Anterior cingulate cortex (tissue), 58 donors: ENCODE data around the gene CRCP.
A peak's percentile ranks its signal among the peaks of the same experiment; 100 is the strongest.
"Not testable (repeated sequence)": the region's sequence is repeated elsewhere in the genome, so short reads cannot be mapped to it uniquely, and the experiment has no call there.

Experiments used
- DNase-seq, 58 donors: peaks; one replicate each; lab custom pipeline; 2025; lab: John Stamatoyannopoulos, UW

The CRCP gene

DNA sequence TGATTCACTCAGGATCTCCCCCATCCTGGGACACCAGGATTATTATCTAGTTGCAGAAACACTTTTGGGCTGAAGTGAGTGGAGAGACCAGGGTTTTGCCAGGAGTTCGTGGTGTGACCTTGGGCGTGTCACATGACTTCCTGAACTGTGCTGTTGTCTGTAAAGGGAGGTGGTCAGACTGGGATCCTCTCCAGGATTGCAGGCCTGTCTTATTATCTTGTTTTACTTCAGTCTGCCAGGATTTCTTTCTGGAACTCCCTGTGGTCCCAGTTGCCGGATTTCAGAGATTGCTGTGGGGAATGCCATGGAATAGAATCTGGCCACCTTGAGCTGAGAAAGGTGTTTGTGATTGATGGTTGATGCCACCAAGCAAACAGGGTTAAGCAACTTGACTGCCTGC, 35.8 kb downstream of the CRCP start:
- peak in 4 of 58 donors; percentile 2 to 16 (median 4) for DNase-seq

DNA sequence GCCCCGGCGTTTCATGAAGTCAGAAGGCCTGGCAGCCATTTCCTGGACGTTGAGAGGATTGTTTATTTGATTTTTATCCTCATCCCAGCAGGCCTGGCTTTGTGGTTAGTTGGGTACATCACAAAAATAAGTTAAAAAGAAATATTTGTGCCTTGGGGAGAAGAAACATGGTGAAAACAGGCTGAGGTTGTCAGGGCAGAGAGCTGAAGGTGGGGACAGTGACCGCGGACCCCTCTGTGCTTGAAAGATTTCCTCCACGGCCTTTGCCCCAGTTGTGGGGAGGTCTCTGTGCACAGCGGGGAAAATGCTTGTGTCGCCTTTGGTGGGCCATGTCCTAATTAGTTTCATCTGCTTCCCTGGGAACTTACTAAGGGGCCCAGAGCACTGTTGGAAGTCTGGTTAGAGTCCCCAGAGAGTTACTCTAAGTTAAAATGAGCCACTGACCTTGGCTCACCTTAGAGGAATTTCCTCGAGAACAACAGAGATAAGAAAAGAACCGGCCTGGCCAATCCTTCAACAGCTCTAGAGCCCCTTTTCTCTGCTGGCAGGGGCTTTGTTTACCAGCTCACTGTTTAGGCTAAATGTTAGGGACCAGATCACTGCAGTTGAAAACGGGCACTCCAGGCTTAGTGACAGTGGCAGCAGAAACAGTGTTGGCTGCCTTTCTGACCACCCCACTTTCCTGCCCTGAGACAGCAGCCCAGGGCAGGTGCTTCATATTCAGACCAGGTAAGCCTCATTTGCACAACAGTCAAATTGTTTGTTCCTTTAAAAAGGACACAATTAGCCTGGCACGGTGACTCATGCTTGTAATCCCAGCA, 37.9 kb downstream of the CRCP start:
- DNase-seq: no peak

DNA sequence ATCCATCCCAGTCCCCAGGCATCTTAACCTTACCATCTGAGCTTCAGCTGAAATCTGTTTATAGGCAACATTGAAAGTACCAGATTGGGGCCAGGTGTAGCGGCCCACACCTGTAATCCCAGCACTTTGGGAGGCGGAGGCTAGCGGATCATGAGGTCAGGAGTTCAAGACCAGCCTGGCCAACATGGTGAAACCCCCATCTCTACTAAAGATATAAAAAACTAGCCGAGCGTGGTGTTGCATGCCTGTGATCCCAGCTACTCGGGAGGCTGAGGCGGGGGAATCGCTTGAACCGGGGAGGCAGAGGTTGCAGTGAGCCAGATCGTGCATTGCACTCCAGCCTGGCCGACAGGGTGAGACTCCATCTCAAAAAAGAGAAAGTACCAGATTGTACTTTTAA, 39.0 kb downstream of the CRCP start:
- DNase-seq: no peak

DNA sequence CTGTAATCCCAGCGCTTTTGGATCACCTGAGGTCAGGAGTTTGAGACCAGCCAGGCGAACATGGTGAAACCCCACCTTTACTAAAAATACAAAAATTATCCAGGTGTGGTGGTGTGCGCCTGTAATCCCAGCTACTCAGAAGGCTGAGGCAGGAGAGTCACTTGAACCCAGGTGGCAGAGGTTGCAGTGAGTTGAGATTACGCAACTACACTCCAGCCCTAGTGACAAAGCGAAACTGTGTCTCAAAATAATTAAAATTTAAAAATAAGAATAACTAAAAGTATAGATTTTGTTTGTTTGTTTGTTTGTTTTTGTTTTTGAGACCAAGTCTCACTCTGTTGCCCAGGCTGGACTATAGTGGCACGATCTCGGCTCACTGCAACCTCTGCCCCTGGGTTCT, 41.4 kb downstream of the CRCP start:
- DNase-seq: not testable (repeated sequence)

DNA sequence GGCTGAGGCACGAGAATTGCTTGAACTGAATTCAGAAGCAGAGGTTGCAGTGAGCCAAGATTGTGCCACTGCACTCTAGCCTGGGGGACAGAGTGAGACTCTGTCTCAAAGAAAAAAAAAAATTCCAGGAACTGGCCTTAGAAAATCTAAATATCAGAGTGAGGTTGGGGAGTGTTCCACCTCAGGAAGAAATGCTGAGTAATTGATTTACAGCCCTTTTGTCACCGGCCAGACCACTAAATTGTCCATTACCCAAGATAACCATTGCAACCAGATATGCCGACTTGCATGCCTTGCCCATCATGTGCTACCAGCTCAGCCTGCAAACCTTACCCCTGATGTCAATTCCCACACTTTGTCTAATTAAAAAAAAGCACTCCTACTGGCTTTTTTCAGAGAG, 42.4 kb downstream of the CRCP start:
- no peak for DNase-seq

DNA sequence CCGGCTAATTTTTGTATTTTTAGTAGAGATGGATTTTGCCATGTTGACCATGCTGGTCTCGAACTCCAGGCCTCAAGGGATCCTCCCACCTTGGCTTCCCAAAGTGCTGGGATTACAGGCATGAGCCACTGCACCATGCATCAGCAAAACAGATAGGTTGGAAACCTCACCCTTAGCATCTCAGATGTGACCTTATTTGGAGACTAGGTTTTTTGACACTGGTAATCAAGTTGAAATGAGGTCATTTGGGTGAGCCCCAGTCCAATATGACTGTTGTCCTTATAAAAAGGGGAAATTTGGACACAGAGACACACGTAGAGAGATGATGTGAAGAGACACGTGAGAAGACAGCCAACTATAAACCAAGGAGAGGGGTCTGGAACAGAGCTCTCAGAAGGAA, 48.0 kb downstream of the CRCP start:
- no peak for DNase-seq

DNA sequence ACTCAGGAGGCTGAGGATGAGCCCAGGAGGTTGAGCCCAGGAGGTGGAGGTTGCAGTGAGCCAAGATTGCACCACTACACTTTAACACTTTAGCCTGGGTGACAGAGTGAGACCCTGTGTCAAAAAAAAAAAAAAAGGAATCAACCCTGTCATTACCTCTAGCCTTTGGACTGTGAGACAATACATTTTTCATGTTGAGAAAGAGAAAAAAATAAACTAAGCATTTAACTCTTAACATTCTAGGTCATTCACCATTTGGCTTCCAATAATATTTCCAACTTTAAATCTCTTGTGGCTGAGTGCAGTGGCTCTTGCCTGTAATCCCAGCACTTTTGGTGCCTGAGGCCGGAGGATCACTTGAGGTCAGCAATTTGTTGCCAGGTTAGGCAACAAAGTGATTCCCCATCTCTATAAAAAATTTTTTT, 48.6 kb downstream of the CRCP start:
- DNase-seq: no peak

DNA sequence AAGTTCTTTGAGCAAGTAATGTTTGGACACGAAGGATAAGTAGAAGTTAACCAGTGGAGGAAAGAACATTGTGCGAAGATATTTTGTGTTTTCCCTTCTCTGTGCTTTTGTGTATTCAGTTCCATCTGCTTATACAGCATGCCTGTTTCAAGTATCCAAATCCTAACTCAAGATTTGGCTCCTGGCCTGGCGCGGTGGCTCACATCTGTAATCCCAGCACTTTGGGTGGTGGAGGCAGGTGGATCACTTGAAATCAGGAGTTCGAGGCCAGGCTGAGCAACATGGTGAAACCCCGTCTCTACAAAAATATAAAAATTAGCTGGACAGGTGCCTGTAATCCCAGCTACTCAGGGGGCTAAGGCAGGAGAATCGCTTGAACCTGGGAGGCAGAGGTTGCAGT, 49.7 kb downstream of the CRCP start:
- no peak for DNase-seq

DNA sequence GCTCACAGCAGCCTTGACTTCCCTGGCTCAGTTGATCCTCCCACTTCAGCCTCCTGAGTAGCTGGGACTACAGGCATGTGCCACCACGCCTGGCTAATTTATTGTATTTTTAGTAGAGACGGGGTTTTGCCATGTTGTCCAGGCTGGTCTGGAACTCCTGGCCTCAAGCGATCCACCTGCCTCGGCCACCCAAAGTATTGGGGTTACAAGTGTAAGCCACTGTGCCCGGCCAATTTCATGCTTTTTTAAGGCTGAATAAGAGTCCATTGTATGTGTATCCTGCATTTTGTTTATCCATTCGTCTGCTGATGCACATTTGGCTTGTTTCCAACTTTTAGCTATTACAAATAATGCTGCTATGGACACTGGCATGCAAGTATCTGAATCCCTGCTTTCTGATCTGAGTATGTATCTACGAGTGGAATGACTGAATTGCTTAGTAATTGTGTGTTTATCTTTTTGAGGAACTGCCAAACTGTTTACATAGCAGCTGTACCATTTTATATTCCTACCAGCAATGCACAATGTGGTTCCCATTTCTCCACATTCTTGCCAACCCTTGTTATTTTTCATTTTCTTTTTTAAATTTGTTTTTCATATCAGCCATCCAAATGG, 53.2 kb downstream of the CRCP start:
- peak in 1 of 58 donors; percentile 1 for DNase-seq

DNA sequence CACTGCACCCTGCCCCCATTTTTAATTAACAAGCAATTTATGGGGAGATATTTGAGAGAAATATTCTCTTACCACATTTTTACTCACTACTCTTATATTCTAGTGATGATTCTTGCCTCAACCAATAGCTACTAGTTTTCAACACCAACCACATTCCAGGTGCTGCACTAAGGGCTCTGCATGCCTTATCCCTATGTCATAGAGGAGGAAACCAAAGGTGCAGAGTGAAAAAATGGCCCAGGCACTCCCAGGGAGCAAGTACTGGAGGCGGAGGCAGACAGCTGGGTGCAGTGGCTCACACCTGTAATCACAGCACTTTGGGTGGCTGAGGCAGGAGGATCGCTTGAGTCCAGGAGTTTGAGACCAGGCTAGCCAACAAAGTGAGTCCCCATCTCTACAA, 55.0 kb downstream of the CRCP start:
- DNase-seq: no peak

DNA sequence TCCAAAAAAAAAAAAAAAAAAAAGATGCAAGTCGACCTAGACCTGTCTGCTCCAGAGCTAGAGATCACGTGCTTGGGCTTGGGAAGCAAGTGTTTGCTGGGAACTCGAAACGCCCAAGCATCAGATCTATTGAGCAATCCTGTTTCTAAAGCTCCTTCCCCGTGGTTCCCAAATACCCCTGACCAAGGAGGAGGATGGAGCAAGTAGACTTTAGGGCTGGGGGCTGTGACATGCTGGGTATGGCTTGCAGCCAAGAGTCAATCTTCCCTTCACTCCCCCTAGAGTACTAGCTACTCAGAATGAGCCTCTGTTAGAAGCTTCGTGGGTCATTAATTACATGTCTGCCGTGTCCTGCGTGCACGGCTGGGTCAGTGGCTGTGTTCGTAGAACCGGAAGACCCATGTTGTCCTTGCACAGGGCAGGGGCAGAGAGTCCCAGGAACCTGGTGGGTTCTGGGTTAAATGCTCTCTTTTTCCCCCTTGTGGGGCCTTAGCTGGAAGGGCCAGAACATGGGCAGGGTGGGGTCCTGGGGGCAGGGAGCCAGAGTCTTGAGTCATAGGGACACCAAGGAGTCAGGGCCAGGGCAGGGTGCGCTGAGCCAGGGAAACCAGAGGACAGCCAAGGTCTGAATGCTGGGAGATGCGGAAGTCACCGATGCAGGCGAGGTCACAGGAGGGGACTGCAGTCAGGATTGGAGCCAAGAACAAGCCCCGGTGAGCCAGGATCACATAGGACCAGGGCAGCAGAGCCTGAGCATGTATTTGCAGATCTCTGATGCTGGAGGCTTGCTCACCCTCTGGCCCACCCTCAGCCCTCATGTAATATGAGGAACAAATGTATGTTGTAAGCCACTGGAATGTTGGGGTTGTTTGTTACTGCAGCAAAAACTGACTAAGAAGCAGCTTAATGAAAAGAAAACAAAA, 55.9 kb downstream of the CRCP start:
- DNase-seq: peak in 1 of 58 donors; percentile 2

DNA sequence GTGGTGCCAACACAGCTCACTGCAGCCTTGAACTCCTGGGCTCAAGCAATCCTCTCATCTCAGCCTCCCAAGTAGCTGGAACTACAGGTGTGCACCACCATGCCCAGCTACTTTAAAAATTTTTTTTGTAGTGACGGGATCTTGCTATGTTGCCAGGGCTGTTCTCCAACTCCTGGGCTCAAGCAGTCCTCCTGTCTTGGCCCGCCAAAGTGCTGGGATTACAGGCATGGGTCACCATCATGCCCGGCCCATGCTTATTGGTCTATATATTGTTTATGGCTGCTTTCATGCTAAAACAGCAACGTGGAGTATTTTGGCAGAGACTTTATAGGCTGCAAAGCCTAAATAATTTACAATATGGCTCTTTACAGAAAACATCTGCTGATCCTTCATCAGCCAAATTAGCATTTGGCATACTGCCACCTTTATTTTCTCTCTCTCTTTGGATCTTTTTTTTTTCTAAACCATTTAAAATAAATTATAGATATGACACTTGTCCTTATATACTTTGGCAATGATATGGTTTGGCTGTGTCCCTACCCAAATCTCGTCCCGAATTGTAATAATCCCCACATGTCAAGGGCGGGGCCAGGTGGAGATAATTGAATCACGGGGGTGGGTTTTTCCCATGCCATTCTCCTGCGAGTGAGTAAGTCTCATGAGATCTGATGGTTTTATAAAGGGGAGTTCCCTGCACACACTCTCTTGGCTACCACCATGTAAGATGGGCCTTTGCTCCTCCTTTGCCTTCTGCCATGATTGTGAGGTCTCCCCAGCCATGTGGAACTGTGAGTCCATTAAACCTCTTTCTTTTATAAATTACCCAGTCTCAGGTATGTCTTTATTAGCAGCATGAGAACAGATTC, 58.1 kb downstream of the CRCP start:
- DNase-seq: not testable (repeated sequence)

DNA sequence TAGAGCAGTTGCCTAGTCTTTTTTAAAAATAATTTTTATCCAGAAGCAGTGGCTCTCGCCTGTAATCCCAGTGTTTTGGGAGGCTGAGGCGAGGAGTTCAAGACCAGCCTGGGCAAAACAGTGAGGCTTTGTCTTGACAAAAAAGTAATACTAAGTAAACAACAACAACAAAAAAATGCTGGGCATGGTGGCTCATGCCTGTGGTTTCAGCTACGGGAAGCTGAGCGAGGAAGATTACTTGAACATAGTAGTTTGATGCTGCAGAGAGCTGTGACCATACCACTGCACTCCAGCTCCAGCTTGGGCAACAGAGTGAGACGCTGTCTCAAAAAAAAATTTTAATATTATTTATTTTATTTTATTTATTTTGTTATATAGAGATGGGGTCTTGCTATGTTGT, 59.2 kb downstream of the CRCP start:
- no peak for DNase-seq

DNA sequence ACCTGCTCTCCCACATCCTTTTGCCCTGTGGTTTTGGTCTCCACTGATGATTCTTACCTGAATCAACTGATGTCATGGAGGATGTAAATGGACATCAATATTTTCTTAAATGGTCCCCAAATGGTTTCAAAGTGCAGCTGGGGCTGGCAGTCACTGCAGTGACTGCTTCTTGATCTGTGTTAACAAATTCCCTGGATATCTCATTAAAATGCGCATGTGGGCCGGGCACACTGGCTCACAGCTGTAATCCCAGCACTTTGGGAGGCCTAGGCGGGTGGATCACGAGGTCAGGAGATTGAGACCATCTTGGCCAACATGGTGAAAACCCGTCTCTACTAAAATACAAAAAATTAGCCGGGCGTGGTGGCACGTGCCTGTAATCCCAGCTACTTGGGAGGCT, 60.4 kb downstream of the CRCP start:
- not testable (repeated sequence) for DNase-seq

DNA sequence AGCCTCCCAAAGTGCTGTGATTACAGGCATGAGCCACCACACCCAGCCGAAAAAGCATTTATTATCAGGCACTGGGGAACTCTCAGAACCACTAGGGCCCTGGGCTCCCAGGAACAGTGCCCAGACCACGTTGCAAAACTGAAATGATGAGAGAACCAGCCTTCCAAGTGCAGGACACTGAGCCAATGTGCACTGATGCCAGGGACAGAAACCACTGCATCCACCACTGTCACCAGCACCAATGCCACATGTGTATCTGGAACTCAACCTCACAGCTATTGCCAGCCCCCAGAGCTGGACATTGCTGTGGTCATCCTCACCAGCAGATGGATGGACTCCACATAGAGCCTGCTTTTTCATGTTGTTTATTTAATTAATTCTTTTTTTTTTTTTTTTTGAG, 62.3 kb downstream of the CRCP start:
- no peak for DNase-seq

DNA sequence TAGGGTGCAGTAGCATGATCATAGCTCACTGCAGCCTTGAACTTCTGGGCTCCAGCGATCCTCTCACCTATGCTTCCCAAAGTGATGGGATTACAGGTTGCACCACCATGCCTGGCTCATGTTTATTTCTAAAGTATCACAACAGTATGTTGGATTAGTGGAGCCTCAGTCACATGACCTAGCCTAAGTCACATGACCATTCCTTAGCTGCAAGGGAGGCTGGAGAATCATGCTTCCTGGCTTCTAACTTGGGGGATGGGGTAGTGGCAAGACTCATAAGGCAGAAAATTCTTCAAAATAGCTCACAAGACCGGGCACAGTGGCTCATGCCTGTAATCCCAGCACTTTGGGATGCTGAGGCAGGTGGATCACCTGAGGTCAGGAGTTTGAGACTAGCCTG, 63.6 kb downstream of the CRCP start:
- DNase-seq: no peak

DNA sequence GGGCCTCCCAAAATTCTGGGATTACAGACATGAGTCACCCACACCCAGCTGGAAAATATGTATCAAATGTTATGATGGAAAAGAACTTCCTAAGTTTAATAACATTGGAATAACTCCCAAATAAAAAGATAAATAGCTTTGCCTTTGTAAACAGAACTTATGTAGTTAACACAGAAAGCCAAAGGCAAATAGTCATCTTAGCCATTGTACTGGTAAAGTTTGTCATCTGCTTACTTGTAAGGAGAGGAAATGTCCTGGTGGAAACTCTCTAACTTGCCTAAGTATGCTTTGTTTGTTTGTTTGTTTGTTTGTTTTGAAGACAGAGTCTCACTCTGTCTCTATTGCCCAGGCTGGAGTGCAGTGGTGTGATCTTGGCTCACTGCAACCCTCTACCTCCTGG, 66.7 kb downstream of the CRCP start:
- DNase-seq: no peak

DNA sequence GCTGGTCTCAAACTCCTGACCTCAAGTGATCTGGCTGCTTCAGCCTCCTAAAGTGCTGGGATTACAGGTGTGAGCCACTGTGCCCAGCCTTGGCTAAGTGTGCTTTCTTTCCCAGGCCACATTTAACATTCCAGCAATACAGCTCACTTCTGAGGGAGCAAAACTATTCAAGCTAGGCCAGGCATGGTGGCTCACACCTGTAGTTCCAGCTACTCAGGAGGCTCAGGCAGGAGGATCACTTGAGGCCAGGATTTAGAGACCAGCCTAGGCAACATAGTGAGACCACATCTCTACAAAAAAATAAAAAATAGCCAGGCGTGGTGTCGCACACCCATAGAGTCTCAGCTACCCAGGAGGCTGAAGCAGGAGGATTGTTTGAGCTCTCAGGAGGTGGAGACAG, 67.2 kb downstream of the CRCP start:
- no peak for DNase-seq

DNA sequence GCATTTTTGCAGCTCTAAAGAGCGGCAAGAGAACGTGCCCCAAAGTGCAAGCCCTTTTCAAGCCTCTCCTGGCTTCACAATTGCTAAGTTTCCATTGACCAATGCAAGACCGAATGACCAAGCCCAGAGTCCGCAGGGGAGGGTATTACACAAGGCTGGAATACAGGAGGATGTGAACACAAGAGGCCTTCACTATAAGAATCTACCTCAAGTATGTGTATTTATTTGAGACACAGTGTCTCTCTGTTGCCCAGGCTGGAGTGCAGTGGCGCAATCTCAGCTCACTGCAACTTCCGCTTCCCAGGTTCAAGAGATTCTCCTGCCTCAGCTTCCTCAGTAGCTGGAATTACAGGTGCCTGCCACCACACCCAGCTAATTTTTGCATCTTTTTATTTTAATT, 68.3 kb downstream of the CRCP start:
- DNase-seq: no peak

DNA sequence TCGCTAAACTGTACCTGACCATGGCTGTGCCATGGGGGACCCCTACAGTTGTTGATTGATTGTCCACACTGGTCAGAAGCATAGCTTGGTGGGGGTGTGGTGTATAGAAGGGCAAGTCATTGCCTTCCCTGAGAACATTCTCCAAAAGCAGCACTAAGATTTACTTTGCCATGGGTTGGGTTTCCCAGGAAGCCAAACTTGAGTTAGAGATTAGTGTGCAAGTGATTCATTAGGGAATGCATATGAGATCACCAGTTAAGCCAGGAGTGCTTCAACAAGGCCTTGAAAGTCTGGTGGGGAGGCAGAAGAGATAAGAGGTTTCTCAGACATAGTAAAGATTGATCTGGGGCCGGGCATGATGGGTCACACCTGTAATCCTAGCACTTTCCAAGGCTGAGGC, 69.1 kb downstream of the CRCP start:
- DNase-seq: no peak
